Adrenal gland (tissue), 5 donors: ENCODE data around the gene CEP104.

Experiments used
- CTCF ChIP-seq, 6 experiments: fragments of 450-650 bp in 4 of 6; fragments of 200-600 bp in 2 of 6; sonication (generic) in 1 of 6; IDR thresholded peaks; 1 replicate in 5 of 6; 2 replicates in 1 of 6; pipeline versions ENCODE4 v1.5.1 to v1.8.0; 2016 to 2021; ENCODE audit warnings: antibody characterized with exemption in 6 of 6, mild to moderate bottlenecking in 2 of 6, moderate library complexity in 1 of 6
- POLR2A ChIP-seq, 2 donors: fragments of 450-650 bp; IDR thresholded peaks; one replicate each; pipeline ENCODE4 v1.6.1; 2017; ENCODE audit warnings: antibody characterized with exemption in 2 of 2, mild to moderate bottlenecking in 2 of 2, moderate library complexity in 1 of 2
- donor health status: DM: no; HTN: no; CAD: no.

GRCh38 chr1:3852091-3852490 lies 4.9 kb downstream of the CEP104 start:
- no peak for TF ChIP-seq CTCF (IDR thresholded peaks at IDR 0.05)
- no peak for TF ChIP-seq POLR2A (IDR thresholded peaks at IDR 0.05)
